ENCODE results near the gene FOXO6.

- TF ChIP-seq CTCF (IDR thresholded peaks at IDR 0.05) = no peak
- TF ChIP-seq POLR2A (IDR thresholded peaks at IDR 0.05) = no peak
These were observed 29.3 kb downstream of the FOXO6 start for GRCh38 chr1:41390573-41390972.

All from prostate gland (tissue), 2 donors.